Fibroblast of pulmonary artery (primary cell): ENCODE results near the gene CEBPG.

Experiments used
- DNase-seq: peaks from one replicate; pipeline ENCODE4 v3.0.0-alpha.2; 2010; ENCODE audit warnings: low read depth
- H3K4me3 ChIP-seq: replicated peaks from 2 replicates; pipeline ENCODE4 v1.5.1; 2011; ENCODE audit warnings: low read depth, mild to moderate bottlenecking, control low read depth, low read length, moderate library complexity
- TF ChIP-seq, protein P1 (sequence below): IDR thresholded peaks from 2 replicates; pipeline ENCODE4 v1.5.1; 2011; ENCODE audit warnings: mild to moderate bottlenecking, control low read depth, low read length, inconsistent platforms; ENCODE audit errors: missing control alignments

Gene CEBPG

GRCh38 chr19:33333642-33334041 lies 39.9 kb upstream of the CEBPG start:
- DNase-seq = no peak
- no peak overlapping the region for H3K4me3 ChIP-seq
- TF ChIP-seq, protein P1, sequence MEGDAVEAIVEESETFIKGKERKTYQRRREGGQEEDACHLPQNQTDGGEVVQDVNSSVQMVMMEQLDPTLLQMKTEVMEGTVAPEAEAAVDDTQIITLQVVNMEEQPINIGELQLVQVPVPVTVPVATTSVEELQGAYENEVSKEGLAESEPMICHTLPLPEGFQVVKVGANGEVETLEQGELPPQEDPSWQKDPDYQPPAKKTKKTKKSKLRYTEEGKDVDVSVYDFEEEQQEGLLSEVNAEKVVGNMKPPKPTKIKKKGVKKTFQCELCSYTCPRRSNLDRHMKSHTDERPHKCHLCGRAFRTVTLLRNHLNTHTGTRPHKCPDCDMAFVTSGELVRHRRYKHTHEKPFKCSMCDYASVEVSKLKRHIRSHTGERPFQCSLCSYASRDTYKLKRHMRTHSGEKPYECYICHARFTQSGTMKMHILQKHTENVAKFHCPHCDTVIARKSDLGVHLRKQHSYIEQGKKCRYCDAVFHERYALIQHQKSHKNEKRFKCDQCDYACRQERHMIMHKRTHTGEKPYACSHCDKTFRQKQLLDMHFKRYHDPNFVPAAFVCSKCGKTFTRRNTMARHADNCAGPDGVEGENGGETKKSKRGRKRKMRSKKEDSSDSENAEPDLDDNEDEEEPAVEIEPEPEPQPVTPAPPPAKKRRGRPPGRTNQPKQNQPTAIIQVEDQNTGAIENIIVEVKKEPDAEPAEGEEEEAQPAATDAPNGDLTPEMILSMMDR = peak; percentile 1

- TF ChIP-seq, protein P1 = no peak
- no peak overlapping the region for H3K4me3 ChIP-seq
- no peak for DNase-seq
These were observed 39.2 kb upstream of the CEBPG start for GRCh38 chr19:33334271-33334670.

DNA sequence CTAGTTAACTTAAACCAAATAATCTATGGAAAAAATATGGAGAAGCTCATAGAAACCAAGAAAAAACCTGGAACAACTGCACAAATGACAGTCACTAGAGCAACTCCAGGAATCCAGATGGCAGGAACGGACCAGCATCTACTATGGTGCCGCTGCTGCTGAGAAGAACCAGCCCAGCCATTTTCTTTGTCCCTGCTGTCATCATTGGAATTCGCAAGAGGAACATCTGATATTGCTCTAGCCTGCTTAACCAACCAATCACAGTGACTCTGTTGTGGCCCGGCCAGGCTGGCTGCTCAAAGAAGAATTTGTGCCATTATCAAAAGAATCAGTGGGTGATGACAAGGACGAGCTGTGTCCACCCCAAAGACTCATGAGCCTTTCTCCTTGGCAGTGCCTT lies 38.1 kb upstream of the CEBPG start:
- TF ChIP-seq, protein P1 = no peak
- no peak overlapping the region for H3K4me3 ChIP-seq
- no peak for DNase-seq

DNA sequence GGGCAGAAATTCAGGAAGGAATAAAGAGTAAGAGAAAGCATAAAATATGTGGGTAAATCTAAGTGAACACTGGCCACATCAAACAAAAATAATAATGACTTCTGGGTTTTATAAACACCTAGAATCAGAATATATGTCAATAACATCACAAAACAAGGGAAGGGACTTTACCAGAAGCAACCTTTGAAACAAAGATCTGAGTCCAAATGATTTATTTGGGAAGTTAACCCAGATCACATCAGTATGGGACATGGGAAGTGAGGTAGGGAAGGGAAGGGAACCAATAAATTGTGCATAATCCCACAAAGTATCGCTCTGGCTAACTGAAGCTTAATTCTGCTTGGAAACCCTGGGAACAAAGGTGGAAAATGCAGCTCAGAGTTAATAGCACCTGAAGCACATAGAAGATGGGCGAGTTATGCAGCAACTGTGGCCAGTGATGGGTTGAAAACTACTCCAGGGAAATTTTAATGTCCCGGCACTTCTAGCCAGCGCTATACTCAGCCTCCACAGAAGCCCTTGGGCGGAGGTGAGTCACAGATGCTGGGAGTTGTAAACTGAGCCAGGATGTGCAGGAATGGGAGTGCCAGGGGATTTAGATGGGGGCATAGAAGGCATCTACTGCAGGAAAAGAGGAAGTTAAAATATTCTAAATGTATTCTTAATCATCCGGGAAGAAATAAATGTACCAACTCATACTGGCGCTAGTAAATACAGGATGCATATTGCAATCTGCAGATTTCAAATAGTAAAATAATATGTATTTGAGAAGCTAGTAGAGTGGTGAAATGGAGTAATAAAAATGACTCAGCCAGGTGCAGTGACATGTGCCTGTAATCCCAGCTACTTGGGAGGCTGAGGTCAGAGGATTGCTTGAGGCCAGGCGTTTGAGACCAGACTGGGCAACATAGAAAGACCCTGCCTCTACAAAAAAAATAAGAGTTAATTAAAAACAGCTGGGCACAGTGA lies 34.2 kb upstream of the CEBPG start:
- TF ChIP-seq, protein P1 = no peak
- no peak overlapping the region for H3K4me3 ChIP-seq
- no peak for DNase-seq

DNA sequence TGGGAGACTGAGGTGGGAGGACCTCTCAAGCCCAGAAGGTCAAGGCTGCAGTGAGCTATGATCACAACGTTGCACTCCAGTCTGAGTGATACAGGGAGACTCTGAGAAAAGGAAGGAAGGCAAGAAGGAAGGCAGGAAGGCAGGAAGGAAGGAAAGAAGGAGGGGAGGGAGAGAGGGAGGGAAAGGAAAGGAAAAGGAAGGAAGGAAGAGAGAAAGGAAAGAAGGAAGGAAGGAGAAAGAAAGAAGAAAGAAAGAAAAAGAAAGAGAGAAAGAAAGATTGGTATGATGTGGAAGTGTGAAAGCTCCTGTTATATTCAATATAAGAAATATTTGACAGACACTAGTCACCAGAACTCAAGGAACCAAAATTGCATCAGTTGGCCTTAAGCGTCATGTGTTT lies 32.5 kb upstream of the CEBPG start:
- no peak overlapping the region for H3K4me3 ChIP-seq
- DNase-seq = no peak
- TF ChIP-seq, protein P1 = no peak

DNA sequence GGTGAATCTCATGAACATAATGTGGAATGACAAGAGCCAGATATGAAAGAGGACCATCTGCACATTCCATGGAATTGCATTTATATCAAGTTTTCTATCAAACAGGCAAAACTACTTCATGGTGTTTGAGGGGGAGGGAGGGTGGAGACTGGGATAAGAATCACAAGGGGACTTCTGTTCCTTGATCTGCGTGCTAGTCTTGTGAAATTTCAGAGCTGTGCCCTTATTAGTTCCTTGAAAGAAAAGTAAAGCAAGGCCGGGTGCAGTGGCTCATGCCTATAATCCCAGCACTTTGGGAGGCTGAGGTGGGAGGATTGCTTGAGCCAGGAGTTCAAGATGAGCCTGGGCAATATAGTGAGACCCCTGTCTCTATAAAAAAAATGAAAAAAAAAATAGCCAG lies 30.2 kb upstream of the CEBPG start:
- H3K4me3 ChIP-seq = no peak overlapping the region
- no peak for DNase-seq
- TF ChIP-seq, protein P1 = no peak
